Astrocyte of the cerebellum (primary cell): Measurements from ENCODE around the gene UBR7.
"Not testable (repeated sequence)": the region's sequence is repeated elsewhere in the genome, so short reads cannot be mapped to it uniquely, and the experiment has no call there.

Source experiments
- DNase-seq: peaks from one replicate; pipeline ENCODE4 v3.0.0-alpha.2; 2011; ENCODE audit warnings: low read depth
- H3K4me3 ChIP-seq: 2 replicates; pipeline ENCODE4 v1.5.1; 2011; ENCODE audit warnings: mild to moderate bottlenecking, low read depth, low read length, moderate library complexity
- in situ Hi-C: cut with HindIII; loops from 2 replicates; pipeline ENCODE4 v1.10.0; 2017; ENCODE audit warnings: low sequenced_read_pairs
- TF ChIP-seq, protein P1 (sequence below): IDR thresholded peaks from 2 replicates; pipeline ENCODE4 v1.5.1; 2012; ENCODE audit warnings: low read length, low read depth, moderate library complexity, mild to moderate bottlenecking; ENCODE audit errors: missing control alignments

The UBR7 gene

DNA sequence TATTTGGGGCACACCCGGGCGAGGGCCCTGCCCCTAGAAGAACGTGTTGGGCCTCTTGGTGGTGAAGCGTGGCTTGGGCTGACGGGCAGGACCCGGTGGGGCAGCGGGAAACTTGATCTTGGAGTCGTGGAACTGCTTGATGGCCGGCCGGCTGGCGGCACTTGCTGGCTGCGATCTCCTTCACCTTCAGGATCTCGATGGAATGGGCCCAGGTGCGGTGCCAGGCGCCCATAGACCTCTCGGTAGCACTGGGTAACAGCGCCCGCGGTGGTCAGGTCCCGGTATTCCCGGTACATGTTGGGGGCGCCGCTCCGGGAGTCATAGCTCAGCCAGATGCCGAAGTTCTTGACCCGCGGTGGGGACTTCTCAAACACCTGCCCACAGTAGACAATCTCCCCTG, 16.5 kb downstream of the UBR7 start:
- TF ChIP-seq, protein P1, sequence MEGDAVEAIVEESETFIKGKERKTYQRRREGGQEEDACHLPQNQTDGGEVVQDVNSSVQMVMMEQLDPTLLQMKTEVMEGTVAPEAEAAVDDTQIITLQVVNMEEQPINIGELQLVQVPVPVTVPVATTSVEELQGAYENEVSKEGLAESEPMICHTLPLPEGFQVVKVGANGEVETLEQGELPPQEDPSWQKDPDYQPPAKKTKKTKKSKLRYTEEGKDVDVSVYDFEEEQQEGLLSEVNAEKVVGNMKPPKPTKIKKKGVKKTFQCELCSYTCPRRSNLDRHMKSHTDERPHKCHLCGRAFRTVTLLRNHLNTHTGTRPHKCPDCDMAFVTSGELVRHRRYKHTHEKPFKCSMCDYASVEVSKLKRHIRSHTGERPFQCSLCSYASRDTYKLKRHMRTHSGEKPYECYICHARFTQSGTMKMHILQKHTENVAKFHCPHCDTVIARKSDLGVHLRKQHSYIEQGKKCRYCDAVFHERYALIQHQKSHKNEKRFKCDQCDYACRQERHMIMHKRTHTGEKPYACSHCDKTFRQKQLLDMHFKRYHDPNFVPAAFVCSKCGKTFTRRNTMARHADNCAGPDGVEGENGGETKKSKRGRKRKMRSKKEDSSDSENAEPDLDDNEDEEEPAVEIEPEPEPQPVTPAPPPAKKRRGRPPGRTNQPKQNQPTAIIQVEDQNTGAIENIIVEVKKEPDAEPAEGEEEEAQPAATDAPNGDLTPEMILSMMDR = no peak
- DNase-seq = no peak
- no peak overlapping the region for H3K4me3 ChIP-seq
- in situ Hi-C loops = no loop called here

DNA sequence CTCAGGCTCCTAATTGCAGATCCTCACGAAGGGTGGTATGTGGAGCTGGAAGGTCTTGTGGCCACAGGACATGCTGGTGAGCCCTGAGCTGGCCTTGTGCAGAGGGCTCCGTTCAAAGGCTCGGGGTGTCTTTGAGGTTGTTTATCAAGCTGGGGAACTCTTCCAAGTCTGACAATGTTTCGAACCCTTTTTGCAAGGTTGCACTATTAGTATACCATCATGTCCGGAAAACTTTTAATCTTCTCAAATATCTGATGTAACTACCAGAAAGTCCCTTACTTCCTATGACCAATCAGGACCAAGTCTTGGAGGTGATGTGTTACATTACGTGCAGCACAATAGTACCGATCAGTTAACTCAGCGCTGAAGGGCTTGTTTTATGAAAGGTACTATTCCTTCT, 21.5 kb downstream of the UBR7 start:
- DNase-seq = no peak
- TF ChIP-seq, protein P1 = no peak
- in situ Hi-C loops = no loop called here
- H3K4me3 ChIP-seq = no peak overlapping the region

DNA sequence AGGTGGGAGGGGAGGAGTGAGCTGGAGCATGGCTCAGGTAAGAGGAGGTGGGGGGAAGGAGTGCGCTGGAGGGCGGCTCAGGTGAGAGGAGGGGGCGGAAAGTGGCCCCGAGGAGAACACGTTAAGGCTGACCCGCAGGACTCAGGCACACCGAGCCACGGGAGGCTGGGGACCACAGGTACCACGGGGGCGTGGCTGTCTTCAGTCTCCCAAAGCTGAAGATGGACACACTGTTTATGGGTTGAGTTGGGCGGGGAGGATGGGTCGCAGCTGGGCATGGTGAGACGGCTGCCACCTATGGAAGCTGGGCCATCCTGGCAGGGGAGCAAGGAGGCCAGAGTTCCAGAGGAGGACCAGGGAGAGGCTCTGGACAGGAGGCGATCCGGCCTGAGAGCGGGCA, 23.5 kb downstream of the UBR7 start:
- TF ChIP-seq, protein P1 = no peak
- in situ Hi-C loops = no loop called here
- H3K4me3 ChIP-seq = no peak overlapping the region
- no peak for DNase-seq

DNA sequence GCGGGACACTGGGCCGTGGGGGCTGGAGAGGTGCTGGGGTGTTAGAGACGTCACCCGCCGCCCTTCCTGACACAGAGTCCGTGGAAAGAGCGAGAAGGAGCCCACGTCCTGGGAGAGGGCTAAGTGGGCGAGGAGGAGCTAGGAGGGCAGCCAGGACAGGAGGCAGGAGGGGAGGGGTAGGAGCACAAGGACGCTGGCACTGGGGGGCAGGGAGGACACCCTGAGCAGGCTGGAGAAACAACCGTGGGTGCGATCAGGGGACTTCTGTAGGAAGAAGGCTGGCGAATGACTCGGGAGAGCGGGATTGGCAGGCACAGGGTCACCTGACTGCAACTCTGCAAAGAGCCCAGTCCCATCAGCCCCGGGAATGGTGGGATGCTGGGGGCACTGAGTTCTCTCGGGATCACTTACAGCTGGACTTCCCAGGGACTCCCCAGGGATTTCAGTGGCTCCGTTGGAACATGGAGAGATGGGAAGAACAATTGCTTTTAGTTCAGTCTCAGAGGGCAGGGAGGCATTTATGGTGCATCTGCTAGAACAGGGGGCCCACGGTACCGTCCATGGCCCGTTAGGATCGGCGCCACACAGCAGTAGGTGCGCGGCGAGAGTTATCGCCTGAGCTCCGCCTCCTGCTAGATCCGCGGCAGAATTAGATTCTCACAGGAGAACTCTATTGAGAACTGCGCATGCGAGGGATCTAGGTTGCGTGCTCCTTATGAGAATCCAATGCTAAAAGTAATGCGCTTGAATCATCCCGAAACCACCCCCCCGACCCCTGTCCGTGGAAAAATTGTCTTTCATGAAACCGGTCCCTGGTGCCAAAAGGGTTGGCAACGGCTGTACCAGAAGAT, 24.3 kb downstream of the UBR7 start:
- TF ChIP-seq, protein P1 = no peak
- no peak for DNase-seq
- in situ Hi-C loops = no loop called here
- peak overlapping the region; percentile 49 for H3K4me3 ChIP-seq

DNA sequence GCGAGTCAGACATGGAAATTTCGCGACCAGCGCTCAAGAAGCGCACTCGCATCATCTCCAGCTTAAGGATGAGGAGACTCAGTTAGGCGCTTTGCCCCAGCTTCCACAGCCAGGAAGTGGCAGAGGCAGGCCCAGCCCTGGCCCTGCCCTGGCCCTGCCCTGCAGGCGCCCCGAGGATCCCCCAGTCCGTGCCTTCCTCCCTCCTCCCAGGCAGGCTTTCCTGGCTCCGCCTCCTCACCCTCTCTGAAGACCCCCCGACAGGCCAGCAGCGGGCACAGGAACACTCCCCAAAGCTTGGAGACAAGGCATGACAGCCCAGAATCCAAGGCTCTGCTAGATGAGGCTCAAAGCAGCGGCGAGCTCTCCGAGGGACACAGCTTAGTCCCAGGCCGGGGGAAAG, 25.1 kb downstream of the UBR7 start:
- in situ Hi-C loops = no loop called here
- no peak for DNase-seq
- TF ChIP-seq, protein P1 = no peak
- peak overlapping the region; percentile 49 for H3K4me3 ChIP-seq

DNA sequence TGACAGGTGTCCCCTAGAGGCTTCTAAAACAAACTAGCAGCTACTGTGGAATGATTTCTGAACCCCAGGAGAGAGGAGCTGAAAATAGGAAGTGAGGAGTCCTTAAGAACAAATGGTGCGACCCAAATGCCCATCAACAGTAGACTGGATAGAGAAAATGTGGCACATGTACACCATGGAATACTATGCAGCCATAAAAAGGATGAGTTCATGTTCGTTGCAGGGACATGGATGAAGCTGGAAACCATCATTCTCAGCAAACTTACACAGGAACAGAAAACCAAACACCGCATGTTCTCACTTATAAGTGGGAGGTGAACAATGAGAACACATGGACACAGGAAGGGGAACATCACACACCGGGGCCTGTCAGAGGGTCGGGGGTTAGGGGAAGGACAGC, 26.0 kb downstream of the UBR7 start:
- DNase-seq, in situ Hi-C loops, H3K4me3 ChIP-seq: not testable (repeated sequence)

DNA sequence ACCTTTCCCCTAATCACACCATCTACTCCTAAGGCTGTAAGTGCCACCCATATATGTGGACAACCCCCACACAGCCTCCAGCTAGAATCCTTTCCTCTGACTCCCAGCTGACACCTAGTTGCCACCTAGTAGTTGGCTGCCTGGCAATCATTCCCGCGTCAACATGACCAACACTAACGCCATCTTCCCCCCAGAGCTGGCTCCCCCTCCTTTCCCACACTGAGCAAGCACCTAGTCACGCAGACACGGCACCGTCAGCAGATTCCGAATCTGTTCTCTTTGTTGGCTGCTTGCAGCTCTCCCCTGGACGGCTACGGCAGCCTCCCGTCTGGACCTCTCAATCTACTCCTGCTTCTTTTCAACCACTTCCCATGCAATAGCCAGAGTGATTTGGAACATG, 27.7 kb downstream of the UBR7 start:
- no peak overlapping the region for H3K4me3 ChIP-seq
- TF ChIP-seq, protein P1 = no peak
- DNase-seq = peak; percentile 37
- in situ Hi-C loops = no loop called here
